ENCODE measurements around the gene KREMEN2.

Gene KREMEN2

GRCh38 chr16:2936436-2937011, 27.6 kb upstream of the KREMEN2 start:
- TF ChIP-seq CREB1 (IDR thresholded peaks at IDR 0.05; ENCODE audit: low read depth) (no peak), TEAD4 (IDR thresholded peaks at IDR 0.05) (no peak), FOXM1 (IDR thresholded peaks at IDR 0.05; ENCODE audit: borderline replicate concordance, low read depth) (no peak), ZBTB7A (IDR thresholded peaks at IDR 0.05; ENCODE audit: low read depth) (no peak), EP300 (IDR thresholded peaks at IDR 0.05; ENCODE audit: borderline replicate concordance) (no peak), TAF1 (IDR thresholded peaks at IDR 0.05; ENCODE audit: low read depth) (no peak), REST (IDR thresholded peaks at IDR 0.05; ENCODE audit: low read depth) (no peak), RAD21 (IDR thresholded peaks at IDR 0.05; ENCODE audit: low read depth) (no peak), YY1 (IDR thresholded peaks at IDR 0.05; ENCODE audit: low read depth) (no peak), CEBPB (IDR thresholded peaks at IDR 0.05) (no peak), EGR1 (IDR thresholded peaks at IDR 0.05) (no peak), NFIC (IDR thresholded peaks at IDR 0.05) (no peak), USF1 (IDR thresholded peaks at IDR 0.05) (no peak)

GRCh38 chr16:2937170-2937569, 26.9 kb upstream of the KREMEN2 start:
- no peak for TF ChIP-seq ZBTB7A (IDR thresholded peaks at IDR 0.05; ENCODE audit: low read depth)
- TF ChIP-seq EGR1 (IDR thresholded peaks at IDR 0.05), result no peak

GRCh38 chr16:2938206-2938605, 25.9 kb upstream of the KREMEN2 start:
- no peak for TF ChIP-seq TAF1 (IDR thresholded peaks at IDR 0.05; ENCODE audit: low read depth)
- no peak for TF ChIP-seq FOXM1 (IDR thresholded peaks at IDR 0.05; ENCODE audit: borderline replicate concordance, low read depth)
- no peak for TF ChIP-seq MAX (IDR thresholded peaks at IDR 0.05)
- no peak for TF ChIP-seq TEAD4 (IDR thresholded peaks at IDR 0.05)
- no peak for TF ChIP-seq NFIC (IDR thresholded peaks at IDR 0.05)
- TF ChIP-seq YY1 (IDR thresholded peaks at IDR 0.05; ENCODE audit: low read depth), result no peak

- TF ChIP-seq TCF12 (IDR thresholded peaks at IDR 0.05; ENCODE audit: low read depth) (no peak), EP300 (IDR thresholded peaks at IDR 0.05; ENCODE audit: borderline replicate concordance) (no peak), CEBPB (IDR thresholded peaks at IDR 0.05) (no peak), TEAD4 (IDR thresholded peaks at IDR 0.05) (no peak), CREB1 (IDR thresholded peaks at IDR 0.05; ENCODE audit: low read depth) (no peak), TAF1 (IDR thresholded peaks at IDR 0.05; ENCODE audit: low read depth) (no peak), ZBTB7A (IDR thresholded peaks at IDR 0.05; ENCODE audit: low read depth) (no peak), RAD21 (IDR thresholded peaks at IDR 0.05; ENCODE audit: low read depth) (no peak)
These were observed 24.1 kb upstream of the KREMEN2 start for GRCh38 chr16:2939968-2940367.

- no peak for TF ChIP-seq CEBPB (IDR thresholded peaks at IDR 0.05)
- TF ChIP-seq YY1 (IDR thresholded peaks at IDR 0.05; ENCODE audit: low read depth), result no peak
- TF ChIP-seq CREB1 (IDR thresholded peaks at IDR 0.05; ENCODE audit: low read depth), result no peak
- TF ChIP-seq EGR1 (IDR thresholded peaks at IDR 0.05), result no peak
- no peak for TF ChIP-seq TEAD4 (IDR thresholded peaks at IDR 0.05)
- no peak for TF ChIP-seq FOXM1 (IDR thresholded peaks at IDR 0.05; ENCODE audit: borderline replicate concordance, low read depth)
- no peak for TF ChIP-seq MAX (IDR thresholded peaks at IDR 0.05)
- TF ChIP-seq ZBTB7A (IDR thresholded peaks at IDR 0.05; ENCODE audit: low read depth), result no peak
- TF ChIP-seq REST (IDR thresholded peaks at IDR 0.05; ENCODE audit: low read depth), result no peak
These were observed 22.0 kb upstream of the KREMEN2 start for GRCh38 chr16:2942045-2942444.

GRCh38 chr16:2946649-2947048, 17.4 kb upstream of the KREMEN2 start:
- no peak for TF ChIP-seq USF1 (IDR thresholded peaks at IDR 0.05)
- TF ChIP-seq CREB1 (IDR thresholded peaks at IDR 0.05; ENCODE audit: low read depth), result no peak
- TF ChIP-seq FOXM1 (IDR thresholded peaks at IDR 0.05; ENCODE audit: borderline replicate concordance, low read depth), result no peak
- TF ChIP-seq TAF1 (IDR thresholded peaks at IDR 0.05; ENCODE audit: low read depth), result no peak
- no peak for TF ChIP-seq REST (IDR thresholded peaks at IDR 0.05; ENCODE audit: low read depth)
- TF ChIP-seq ZBTB7A (IDR thresholded peaks at IDR 0.05; ENCODE audit: low read depth), result no peak
- TF ChIP-seq EP300 (IDR thresholded peaks at IDR 0.05; ENCODE audit: borderline replicate concordance), result no peak
- TF ChIP-seq NFIC (IDR thresholded peaks at IDR 0.05), result no peak
- TF ChIP-seq RAD21 (IDR thresholded peaks at IDR 0.05; ENCODE audit: low read depth), result no peak
- no peak for TF ChIP-seq MAX (IDR thresholded peaks at IDR 0.05)
- TF ChIP-seq YY1 (IDR thresholded peaks at IDR 0.05; ENCODE audit: low read depth), result no peak
- no peak for TF ChIP-seq TCF12 (IDR thresholded peaks at IDR 0.05; ENCODE audit: low read depth)
